IPS DF 6.9 (cell line): Measurements from ENCODE around the gene NT5E.

ENCODE experiments used
- DNase-seq: peaks from one replicate; pipeline ENCODE4 v3.0.0-alpha.2; 2013; ENCODE audit warnings: low read depth, low spot score
- H3K27ac ChIP-seq: one replicate; pipeline ENCODE4 v1.5.1; 2013; ENCODE audit warnings: low read length, control low read depth
- H3K27me3 ChIP-seq: 2 replicates; pipeline ENCODE4 v1.6.1; 2013; ENCODE audit warnings: mild to moderate bottlenecking, low read length; ENCODE audit not compliant: control insufficient read depth, insufficient read depth
- H3K36me3 ChIP-seq: 2 replicates; pipeline ENCODE4 v1.6.1; 2013; ENCODE audit warnings: low read length; ENCODE audit not compliant: control insufficient read depth, insufficient read depth
- H3K4me1 ChIP-seq: 2 replicates; pipeline ENCODE4 v1.6.1; 2013; ENCODE audit warnings: low read length; ENCODE audit not compliant: control insufficient read depth, insufficient read depth
- H3K4me3 ChIP-seq: 2 replicates; pipeline ENCODE4 v1.5.1; 2013; ENCODE audit warnings: mild to moderate bottlenecking, low read length
- H3K9me3 ChIP-seq: 2 replicates; pipeline ENCODE4 v1.6.1; 2013; ENCODE audit warnings: low read length, inconsistent platforms; ENCODE audit not compliant: control insufficient read depth, insufficient read depth
- WGBS: extraction: QIAGEN DNeasy Blood & Tissue Kit; methylation state at CpG from one replicate; pipeline ENCODE4 v1.1.7; 2013; ENCODE audit warnings: mixed read lengths, missing lambda C conversion rate; ENCODE audit not compliant: insufficient read length, insufficient coverage; 5-methylcytosine and 5-hydroxymethylcytosine counted together

Gene NT5E

GRCh38 chr6:85544776-85545175 is 94.9 kb downstream of the NT5E start:
- no CpG with 5 or more reads among the region's 1 CpG for WGBS
- no peak for DNase-seq
- Histone ChIP-seq H3K27ac (no peak overlapping the region), H3K9me3 (no peaks in the 10 kb centered on the region), H3K4me1 (no peaks in the 10 kb centered on the region), H3K36me3 (no peaks in the 10 kb centered on the region), H3K4me3 (no peak overlapping the region), H3K27me3 (no peaks in the 10 kb centered on the region)
